ENCODE measurements around the gene ENOPH1. TPM values are rescaled to one million over a fixed set of nuclear protein-coding genes. Genes with fewer than 3 reads are reported as not detected.

ENOPH1 gene
- total and polyA plus RNA-seq, 9 of the 15 experiments (the other 6 are each of a cell fraction or from before 2014, with no cell fraction given) = 29.8 to 71.4 (median 48.9) TPM

DNA sequence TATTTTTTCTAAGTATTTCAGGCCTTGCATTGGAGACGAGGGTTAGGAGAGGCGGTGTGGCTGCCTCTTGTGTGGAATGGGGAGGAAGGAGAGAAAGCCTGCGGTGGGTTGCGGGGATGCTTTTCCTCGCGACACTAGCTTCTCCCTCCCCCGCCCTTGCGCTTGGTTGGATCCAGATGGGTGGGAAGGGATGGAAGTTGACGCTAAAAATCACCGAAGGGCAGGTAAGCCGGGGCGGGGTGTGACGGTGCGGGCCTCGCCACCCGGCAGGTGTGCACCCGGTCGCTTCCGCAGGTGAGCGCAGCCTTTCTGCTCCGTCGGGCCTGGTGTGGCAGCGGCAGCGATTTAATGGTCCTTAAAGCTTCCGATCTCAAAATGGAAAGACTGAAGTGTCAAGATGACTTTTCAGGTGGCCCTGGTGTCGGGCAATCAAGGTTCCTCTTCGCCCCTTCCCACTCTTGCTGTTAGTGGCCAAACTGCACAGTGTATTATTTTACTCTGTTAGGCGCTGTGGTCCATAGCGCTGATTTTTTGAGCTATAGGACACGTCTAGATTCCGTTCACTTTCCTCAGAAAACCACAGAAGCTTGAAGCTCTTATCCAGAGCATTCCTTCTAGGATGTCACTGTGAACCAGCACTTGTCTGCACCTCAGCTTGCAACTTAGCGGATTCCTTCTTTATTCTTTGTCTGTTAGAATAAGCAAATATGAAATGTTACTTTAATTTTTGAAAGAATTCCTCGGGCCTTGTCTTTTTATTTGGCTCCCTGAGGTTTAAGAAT lies 765 bp downstream of the ENOPH1 start (continued):
- peak; percentile 40; the same call in 1 of the 2 replicates for TF ChIP-seq GABPA (tag; conservative IDR thresholded peaks at IDR 0.05; ENCODE audit: low read depth)
- TF ChIP-seq, protein P1, sequence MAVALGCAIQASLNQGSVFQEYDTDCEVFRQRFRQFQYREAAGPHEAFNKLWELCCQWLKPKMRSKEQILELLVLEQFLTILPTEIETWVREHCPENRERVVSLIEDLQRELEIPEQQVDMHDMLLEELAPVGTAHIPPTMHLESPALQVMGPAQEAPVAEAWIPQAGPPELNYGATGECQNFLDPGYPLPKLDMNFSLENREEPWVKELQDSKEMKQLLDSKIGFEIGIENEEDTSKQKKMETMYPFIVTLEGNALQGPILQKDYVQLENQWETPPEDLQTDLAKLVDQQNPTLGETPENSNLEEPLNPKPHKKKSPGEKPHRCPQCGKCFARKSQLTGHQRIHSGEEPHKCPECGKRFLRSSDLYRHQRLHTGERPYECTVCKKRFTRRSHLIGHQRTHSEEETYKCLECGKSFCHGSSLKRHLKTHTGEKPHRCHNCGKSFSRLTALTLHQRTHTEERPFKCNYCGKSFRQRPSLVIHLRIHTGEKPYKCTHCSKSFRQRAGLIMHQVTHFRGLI (CRISPR knock-in tag; IDR thresholded peaks at IDR 0.05) = no peak

DNA sequence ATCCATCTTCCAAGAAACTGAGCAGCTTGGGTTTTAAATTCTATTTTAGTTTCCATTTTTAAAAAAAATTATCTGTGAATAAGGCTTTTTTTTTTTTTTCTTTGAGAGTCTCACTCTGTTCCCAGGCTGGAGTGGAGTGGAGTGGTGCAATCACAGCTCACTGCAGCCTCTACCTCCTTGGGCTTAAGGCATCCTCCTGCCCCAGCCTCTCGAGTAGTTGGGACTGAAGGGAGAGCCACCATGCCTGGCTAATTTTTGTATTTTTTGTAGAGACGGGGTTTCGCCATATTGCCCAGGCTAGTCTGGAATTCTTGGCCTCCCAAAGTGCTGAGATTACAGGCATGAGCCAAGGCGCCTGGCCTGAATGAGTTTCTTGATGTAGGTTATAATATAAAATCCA lies 1.4 kb downstream of the ENOPH1 start:
- H3K27me3 ChIP-seq (ENCODE audit: control insufficient read depth in 2 of 2, insufficient read depth in 2 of 2, low read length in 2 of 2) = no peaks in the 10 kb centered on the region
- no TSS peak for BruUV-seq (replicated peaks)
- no peaks in the 10 kb centered on the region for H3K9me1 ChIP-seq (ENCODE audit: control insufficient read depth, insufficient read depth, low read length)
- no peak for TF ChIP-seq NCOA6 (IDR thresholded peaks at IDR 0.05)
- TF ChIP-seq MTA3 (IDR thresholded peaks at IDR 0.05; ENCODE audit: borderline replicate concordance) = no peak
- no peak for TF ChIP-seq E2F3 (CRISPR knock-in tag; IDR thresholded peaks at IDR 0.05)
- no peak for TF ChIP-seq PHF21A (IDR thresholded peaks at IDR 0.05; ENCODE audit: borderline replicate concordance, low read depth)
- TF ChIP-seq, protein P2, sequence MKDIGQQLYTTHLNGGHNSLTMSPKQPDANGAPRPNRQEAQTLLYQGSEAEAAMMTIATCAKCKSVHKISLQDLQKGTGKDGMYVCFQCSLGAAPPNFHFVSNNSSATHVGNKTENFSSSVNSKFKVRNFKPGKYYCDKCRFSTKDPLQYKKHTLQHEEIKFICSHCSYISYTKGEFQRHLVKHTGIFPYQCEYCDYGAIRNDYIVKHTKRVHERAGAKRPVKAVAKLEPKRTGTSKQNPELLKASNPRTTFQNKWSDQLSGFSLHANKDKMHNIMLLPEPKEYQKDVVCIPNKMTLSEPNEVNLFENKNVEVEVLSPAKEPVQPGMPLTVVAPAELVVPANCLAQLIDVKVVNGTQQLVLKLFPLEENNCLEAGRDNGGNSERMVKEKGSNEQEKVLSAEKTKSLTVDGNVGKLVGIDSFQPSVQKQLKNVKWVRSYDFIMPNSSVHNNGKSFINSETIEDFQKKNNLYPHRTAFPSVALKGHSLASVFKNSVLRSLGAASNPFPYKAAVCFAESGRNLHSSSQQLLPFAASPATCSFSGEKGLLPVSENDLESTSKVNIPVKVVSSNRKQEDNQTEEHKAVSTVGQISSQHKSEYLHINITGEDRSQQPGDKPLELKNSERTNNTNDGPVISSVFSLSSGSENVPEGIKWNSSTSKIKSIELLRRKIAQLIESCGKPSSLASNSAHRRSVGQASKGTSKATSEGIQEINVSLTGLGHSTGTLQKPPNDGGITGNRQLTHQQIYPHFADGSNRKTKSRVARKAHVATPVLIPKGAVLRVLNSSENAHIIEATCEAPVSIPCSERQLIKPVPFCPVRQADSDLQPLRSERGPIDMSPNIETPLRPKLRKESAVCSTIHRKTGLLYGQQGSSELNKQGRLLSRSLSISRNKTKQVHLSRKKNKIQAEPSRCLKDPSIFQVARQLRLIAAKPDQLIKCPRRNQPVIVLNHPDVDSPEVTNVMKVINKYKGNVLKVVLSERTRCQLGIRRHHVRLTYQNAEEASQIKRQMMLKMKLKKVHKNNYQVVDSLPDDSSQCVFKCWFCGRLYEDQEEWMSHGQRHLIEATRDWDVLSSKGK (CRISPR knock-in tag; IDR thresholded peaks at IDR 0.05) = no peak
- TF ChIP-seq, protein P3, sequence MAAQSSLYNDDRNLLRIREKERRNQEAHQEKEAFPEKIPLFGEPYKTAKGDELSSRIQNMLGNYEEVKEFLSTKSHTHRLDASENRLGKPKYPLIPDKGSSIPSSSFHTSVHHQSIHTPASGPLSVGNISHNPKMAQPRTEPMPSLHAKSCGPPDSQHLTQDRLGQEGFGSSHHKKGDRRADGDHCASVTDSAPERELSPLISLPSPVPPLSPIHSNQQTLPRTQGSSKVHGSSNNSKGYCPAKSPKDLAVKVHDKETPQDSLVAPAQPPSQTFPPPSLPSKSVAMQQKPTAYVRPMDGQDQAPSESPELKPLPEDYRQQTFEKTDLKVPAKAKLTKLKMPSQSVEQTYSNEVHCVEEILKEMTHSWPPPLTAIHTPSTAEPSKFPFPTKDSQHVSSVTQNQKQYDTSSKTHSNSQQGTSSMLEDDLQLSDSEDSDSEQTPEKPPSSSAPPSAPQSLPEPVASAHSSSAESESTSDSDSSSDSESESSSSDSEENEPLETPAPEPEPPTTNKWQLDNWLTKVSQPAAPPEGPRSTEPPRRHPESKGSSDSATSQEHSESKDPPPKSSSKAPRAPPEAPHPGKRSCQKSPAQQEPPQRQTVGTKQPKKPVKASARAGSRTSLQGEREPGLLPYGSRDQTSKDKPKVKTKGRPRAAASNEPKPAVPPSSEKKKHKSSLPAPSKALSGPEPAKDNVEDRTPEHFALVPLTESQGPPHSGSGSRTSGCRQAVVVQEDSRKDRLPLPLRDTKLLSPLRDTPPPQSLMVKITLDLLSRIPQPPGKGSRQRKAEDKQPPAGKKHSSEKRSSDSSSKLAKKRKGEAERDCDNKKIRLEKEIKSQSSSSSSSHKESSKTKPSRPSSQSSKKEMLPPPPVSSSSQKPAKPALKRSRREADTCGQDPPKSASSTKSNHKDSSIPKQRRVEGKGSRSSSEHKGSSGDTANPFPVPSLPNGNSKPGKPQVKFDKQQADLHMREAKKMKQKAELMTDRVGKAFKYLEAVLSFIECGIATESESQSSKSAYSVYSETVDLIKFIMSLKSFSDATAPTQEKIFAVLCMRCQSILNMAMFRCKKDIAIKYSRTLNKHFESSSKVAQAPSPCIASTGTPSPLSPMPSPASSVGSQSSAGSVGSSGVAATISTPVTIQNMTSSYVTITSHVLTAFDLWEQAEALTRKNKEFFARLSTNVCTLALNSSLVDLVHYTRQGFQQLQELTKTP (IDR thresholded peaks at IDR 0.05; ENCODE audit: low read depth in 1 of 2, partially characterized antibody in 2 of 2) = no peak
- no peak for TF ChIP-seq HNRNPUL1 (IDR thresholded peaks at IDR 0.05; ENCODE audit: low read length)
- 0 out of 2 replicates have a peak, but pooled peaks have one; percentile 29 for TF ChIP-seq CEBPB (tag; IDR thresholded peaks at IDR 0.05)
- H3K27ac ChIP-seq (ENCODE audit: extremely low read depth, low read depth, low read length) = no peak overlapping the region
- ATAC-seq = no peak
- in situ Hi-C loops (cut with MboI) (no loop called here), intact Hi-C loops (cut with micrococcal nuclease) (no loop called here)
- peak overlapping the region; percentile 80 for H3K4me3 ChIP-seq
- 51% methylated on average over 4 of the region's 4 CpGs for WGBS (ENCODE audit: insufficient coverage, low coverage, missing lambda C conversion rate)
- DNase-seq (ENCODE audit: extremely low read depth in 1 of 4, low spot score in 3 of 4) = no peak
- peak overlapping the region; percentile 12 to 100; a peak in 1 of 4 replicates for H3K9ac ChIP-seq (ENCODE audit: insufficient read depth in 1 of 2, low read depth in 2 of 2, low read length in 2 of 2)
- H3K9me3 ChIP-seq (replicated peaks; ENCODE audit: control insufficient read depth, insufficient read depth, low read depth, low read length) = 0 out of 2 replicates have a peak, but pooled peaks cover 1% of the 10 kb centered on the region
- ChIA-PET POLR2A (interaction anchor here (0.8 to 1.8 kb wide), 3 partner anchors 8 to 58 kb away, joined by 3 to 8 read pairs (median 3); partner anchors contain the start of gene HNRNPD), CTCF (ENCODE audit: low intra/inter-chr PET ratio) (no interaction called here)
- peaks cover 21 to 26% of the 10 kb centered on the region in 2 experiments; a peak in 4 of 5 replicates for H3K4me1 ChIP-seq (replicated peaks in 1 of 2; ENCODE audit: control insufficient read depth in 2 of 2, insufficient read depth in 2 of 2, low read length in 2 of 2)
- peaks cover 95% of the 10 kb centered on the region for H3K79me2 ChIP-seq (ENCODE audit: control insufficient read depth, insufficient read depth, low read length)
- H4K20me1 ChIP-seq (replicated peaks; ENCODE audit: control insufficient read depth, insufficient read depth, low read length) = peaks cover 20% of the 10 kb centered on the region
- peak overlapping the region; percentile 92; the same call in 1 of the 2 replicates for H3K4me2 ChIP-seq (ENCODE audit: insufficient read depth, low read length)
- H3K36me3 ChIP-seq (ENCODE audit: control insufficient read depth, insufficient read depth, low read length) = peaks cover 46% of the 10 kb centered on the region
- FAIRE-seq = no peak
- no peak overlapping the region for H2AFZ ChIP-seq (ENCODE audit: low read depth, low read length)
